Germinal center (tissue), 1 donor: ENCODE results near the gene NFX1.

Experiments
- DNase-seq: peaks from one replicate; pipeline ENCODE4 v3.0.0; 2012; ENCODE audit warnings: mixed read lengths, low spot score

Gene NFX1

GRCh38 chr9:33290247-33291030 is at the start of gene NFX1:
NFX1 (plus strand) TSS chr9:33290516; CDS start chr9:33290573, 57 bp downstream.
- DNase-seq, result peak; percentile 95

- no peak for DNase-seq
Measured at GRCh38 chr9:33241298-33241697, 49.0 kb upstream of the NFX1 start.

- DNase-seq, result no peak
Measured at GRCh38 chr9:33242609-33243134, 47.6 kb upstream of the NFX1 start.

- DNase-seq, result no peak
Measured at GRCh38 chr9:33244137-33244784, 46.1 kb upstream of the NFX1 start.

- DNase-seq, result no peak
Measured at GRCh38 chr9:33245341-33245740, 45.0 kb upstream of the NFX1 start.

- no peak for DNase-seq
Measured at GRCh38 chr9:33246269-33246860, 44.0 kb upstream of the NFX1 start.

- DNase-seq, result no peak
Measured at GRCh38 chr9:33248606-33249005, 41.7 kb upstream of the NFX1 start.

- DNase-seq, result no peak
Measured at GRCh38 chr9:33249087-33249658, 41.1 kb upstream of the NFX1 start.

GRCh38 chr9:33249983-33250382 is 40.3 kb upstream of the NFX1 start:
- no peak for DNase-seq

GRCh38 chr9:33250458-33250995 is 39.8 kb upstream of the NFX1 start:
- DNase-seq, result no peak

GRCh38 chr9:33254211-33254610 is 36.1 kb upstream of the NFX1 start:
- DNase-seq, result no peak

GRCh38 chr9:33255014-33255413 is 35.3 kb upstream of the NFX1 start:
- DNase-seq, result no peak

- DNase-seq, result no peak
Measured at GRCh38 chr9:33255471-33255870, 34.8 kb upstream of the NFX1 start.

GRCh38 chr9:33256236-33256635 is 34.1 kb upstream of the NFX1 start:
- no peak for DNase-seq

- DNase-seq, result no peak
Measured at GRCh38 chr9:33257276-33257675, 33.0 kb upstream of the NFX1 start.

- no peak for DNase-seq
Measured at GRCh38 chr9:33260372-33260771, 29.9 kb upstream of the NFX1 start.

GRCh38 chr9:33263131-33264002 is 26.9 kb upstream of the NFX1 start:
- peak; percentile 27 for DNase-seq

GRCh38 chr9:33264003-33264472 is 26.3 kb upstream of the NFX1 start:
- DNase-seq, result peak; percentile 33

GRCh38 chr9:33264473-33265177 is 25.7 kb upstream of the NFX1 start, which contains the start of the genes BAG1 and CHMP5:
BAG1 (minus strand) TSS chr9:33264708.
CHMP5 (plus strand) TSS chr9:33265049; CDS start chr9:33265079, 30 bp downstream.
- peak; percentile 99 for DNase-seq

GRCh38 chr9:33265211-33265865 is 25.0 kb upstream of the NFX1 start:
- no peak for DNase-seq
